HG02678 (cell line): ENCODE data around the gene EVA1A.

Experiments
- ATAC-seq: cut with Tn5 transposase; IDR thresholded peaks from one replicate; pipeline ENCODE4 v1.9.1; 2021; ENCODE audit warnings: mild to moderate bottlenecking, moderate library complexity; ENCODE audit not compliant: unreplicated experiment

Gene EVA1A

DNA sequence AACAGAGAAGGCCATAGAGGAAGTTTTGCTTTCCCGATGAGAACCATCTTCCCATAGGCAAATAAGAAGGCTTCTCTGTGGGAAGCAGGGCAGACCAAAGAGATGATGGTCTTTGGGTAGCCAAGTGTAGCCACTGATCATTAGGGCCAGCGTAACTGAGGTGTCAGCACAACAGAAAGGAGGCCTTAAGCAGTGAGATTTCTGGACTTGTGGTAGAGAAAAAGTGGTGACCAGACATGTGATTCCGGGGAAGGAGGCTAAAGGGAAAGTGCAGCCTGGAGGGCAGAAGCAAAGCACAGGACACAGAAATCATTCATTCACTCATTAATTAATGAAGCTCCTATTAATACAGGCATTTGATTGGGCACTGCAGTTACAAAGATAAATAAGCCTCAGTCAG lies 15.4 kb downstream of the EVA1A start:
- ATAC-seq: no peak

DNA sequence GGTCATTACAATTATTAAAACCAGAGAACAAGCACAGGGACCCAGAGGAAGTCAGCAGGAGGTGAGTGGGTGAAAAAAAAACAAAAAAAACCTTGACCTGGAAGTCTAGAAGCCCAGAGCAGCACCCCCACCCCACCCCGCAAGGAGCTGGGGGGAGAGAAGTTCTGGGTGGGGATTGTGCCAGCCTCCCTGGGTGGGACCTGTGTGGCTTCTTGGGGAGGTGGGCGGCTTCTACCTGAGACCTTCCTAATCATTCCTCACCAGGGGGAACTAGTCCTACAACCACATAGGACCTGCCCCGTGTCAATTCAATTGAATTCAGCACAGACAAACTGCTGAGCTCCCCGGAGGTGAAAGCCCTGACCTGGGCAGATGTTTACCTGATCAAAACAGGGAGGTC lies 17.3 kb downstream of the EVA1A start:
- no peak for ATAC-seq

DNA sequence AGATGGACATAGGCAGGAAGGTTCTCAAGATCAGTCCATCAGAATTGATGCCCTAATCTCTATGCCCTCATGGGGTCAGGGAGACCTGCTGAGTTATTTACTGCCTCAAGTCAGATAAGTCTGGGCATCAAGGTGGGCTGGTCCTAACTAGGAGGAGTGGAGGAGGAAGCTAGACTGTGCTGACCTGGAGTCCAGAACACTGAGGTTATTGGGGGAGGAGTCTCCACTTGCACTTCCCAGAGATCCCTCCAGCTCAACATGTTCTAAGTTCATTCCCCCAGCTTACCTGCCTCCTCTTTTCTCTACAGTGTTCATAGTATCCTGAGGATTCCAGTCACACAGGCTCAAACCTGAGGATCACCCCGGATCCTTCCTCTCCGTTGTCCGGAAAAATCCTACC lies 19.3 kb downstream of the EVA1A start:
- no peak for ATAC-seq

DNA sequence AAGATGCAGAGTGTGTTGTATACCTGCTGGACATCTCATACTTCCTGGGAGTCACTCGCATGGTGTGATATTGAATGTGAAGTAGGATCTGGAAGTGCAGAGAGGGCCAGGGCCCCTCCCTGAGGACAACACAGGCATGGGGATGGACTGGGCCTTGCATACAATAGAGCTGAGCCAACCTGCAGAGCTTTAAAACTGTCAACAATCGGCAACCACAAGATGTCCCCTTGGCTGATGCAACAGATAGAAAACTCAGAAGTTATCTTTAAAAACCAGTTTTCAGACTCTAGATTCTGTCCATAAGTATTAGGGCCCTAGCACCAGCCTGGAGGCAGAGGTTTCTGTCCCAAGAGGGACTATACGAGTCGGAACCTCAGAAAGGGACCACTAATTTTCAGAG lies 19.7 kb downstream of the EVA1A start:
- ATAC-seq: no peak

DNA sequence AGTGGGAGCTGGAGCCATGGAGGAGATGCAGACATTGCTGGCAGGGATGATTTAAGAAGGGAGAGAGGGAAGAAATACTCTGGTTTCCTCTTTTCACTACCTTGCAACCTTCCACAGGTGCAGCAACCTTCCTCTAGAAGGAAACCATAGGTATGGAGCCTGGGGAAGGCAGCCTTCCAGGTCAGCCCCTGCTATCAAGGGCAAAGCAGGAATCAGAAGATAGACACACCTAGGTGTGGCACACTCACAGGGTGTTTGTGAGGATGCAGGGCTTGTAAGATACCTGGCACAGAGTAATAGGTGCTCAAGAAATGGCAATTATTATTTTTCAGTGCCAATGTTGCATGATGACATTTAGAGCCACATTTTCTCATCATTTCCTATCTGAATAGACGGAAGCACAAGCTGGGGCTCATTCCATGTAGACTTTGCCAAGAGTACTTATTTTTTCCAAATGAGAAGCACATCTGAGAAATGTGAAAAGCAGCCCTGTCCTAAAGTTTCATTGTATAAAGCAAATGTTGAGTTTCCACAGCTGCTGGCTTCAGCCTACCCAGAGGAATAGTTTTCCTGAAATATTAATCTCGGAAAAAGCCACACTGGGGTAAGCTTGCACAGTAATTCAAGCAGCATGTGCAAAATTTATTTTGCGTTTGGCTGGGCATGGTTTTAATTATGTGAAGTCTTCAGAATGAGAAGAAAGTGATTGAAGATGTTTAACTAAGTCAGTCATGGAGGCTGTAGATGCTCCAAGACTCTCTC lies 20.6 kb downstream of the EVA1A start:
- ATAC-seq: no peak

DNA sequence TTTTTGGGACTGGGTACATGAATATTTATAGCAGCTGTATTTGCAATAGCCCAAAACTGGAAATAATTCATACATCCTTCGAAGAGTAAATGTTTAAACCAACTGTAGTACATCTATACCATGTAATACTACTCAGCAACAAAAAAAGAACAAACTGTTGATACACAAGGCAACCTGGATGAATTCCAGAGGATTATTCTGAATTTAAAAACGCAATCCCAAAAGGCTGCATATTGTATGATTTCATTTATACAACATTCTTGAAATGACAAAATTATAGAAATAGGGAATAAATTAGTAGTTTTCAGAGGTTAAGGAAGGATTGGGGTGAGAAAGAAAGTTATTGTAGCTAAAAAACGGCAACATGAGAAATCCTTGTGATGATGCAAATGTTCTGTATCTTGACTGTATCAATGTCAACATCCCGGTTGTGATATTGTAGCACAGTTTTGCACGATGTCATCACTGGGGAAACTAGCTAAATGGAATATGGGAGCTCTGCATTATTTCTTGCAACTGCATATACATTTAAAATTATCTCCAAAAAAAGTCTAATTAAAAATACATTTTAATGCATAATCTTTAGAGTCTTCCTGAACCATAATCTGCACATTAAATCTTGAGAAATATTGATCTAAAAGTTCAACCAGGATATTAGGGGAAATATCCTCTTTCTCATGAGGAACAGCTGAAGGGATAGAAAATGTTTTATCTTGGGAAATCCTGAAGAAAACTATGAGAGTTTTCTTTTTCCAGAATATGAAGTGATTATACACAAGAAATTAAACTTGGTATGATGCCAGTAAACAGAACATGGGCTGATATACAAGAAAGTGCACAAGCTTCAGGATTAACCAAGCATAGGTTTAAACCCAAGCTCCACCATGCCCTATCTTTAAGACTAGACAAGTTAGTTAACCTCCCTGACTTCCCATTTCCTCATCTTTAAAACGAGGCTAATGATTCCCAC lies 21.9 kb downstream of the EVA1A start:
- no peak for ATAC-seq

DNA sequence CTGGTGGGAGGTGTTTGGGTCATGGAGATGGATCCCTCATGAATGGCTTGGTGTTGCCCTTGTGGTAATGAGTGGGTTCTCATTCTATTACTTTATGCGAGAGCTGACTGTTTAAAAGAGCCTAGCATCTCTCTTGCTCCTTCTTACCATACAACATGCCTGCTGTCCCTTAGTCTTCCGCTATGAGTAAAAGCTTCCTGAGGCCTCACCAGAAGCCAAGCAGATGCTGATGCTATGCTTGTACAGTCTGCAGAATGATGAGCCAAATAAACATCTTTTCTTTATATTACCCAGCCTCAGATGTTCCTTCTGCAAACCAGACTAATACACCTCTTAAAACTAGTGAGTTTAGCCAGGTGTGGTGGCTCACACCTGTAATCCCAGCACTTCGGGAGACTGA lies 23.1 kb downstream of the EVA1A start:
- no peak for ATAC-seq

DNA sequence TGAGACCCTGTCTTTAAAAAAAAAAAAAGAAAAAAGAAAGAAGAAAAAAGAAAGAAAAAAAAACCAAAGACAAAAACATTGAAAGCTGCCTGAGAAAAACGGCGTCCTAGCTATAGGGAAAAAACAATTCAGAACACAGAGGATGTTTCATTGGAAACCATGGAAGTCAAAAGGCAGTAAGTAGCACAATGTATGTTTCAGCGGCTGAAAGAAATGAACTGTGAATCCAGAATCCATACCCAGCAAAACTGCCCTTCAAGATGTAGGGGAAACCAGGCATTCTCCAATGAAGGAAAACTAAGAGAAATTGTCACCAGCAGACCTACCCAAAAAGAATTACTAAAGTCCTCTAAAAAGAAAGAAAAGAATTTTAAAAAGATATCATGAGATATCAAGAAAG lies 27.6 kb downstream of the EVA1A start:
- no peak for ATAC-seq

DNA sequence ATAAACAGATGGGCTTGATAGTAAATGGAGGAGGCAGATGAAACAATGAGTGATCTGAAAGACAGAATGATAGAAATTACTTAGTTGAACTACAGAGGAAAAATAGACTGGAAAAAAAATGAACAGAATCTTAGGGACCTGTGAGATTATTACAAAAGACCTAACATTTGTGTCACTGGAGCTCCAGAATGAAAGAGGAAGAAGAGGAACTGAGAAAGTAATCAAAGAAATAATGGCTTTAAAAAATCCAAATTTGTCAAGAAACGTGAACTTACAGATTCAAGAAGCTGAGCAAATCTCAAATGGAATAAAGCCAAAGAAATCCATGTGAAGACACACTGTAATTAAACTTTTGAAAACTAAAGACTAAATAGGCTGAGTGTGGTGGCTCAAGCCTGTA lies 28.3 kb downstream of the EVA1A start:
- no peak for ATAC-seq

DNA sequence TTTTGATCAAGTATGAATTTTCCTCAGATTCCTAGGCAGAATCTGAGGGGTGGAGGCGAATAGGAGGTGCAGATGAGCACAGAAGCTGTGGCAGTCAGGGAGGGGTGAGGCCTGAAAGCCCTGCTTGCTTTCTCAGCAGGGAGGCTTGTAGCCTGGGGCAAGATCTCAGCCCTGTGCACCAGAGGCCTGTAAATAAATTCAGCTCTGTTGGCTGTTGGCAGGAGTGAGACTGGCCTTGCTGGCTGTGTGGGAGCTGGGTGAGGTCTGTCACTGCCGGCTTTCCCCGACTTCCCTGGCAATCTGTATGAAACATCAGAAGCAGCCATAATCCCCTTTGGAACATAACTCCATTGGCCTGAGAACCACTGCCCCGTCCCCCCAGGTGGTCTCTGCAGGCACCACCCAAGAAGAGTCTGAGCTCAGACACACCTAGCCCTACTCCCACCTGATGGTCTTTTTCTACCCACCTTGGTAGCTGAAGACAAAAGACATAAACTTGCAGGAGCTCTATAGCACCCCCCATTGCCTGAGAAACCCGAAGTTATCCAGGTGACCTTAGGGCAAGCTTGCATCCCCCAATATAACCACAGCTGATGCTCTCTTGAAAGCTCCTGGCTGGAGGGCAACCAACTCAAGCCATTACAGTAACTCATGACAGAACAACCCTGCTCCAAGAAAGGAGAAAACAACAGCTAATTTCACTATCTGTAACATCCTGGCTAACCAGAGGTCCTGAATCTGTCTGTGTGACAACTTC lies 32.3 kb downstream of the EVA1A start:
- no peak for ATAC-seq

DNA sequence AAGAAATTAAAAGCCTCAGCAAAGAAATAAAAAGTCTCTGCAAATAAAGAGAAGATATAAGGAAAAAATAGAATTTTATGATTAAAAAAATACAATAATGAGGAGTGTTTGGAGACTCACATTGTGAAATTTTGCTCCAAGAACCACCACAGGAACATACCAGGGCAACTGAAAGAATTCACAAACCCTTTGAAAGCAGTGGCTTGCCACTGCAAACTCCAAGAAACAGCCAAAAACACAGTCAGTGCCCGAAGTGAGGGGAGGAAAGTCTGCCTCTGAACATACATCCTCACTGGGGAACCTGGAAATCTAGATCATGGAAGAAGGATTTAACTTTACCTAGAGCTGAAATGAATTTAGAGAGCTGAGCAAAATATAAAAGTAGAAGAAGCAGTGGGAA lies 33.1 kb downstream of the EVA1A start:
- no peak for ATAC-seq

DNA sequence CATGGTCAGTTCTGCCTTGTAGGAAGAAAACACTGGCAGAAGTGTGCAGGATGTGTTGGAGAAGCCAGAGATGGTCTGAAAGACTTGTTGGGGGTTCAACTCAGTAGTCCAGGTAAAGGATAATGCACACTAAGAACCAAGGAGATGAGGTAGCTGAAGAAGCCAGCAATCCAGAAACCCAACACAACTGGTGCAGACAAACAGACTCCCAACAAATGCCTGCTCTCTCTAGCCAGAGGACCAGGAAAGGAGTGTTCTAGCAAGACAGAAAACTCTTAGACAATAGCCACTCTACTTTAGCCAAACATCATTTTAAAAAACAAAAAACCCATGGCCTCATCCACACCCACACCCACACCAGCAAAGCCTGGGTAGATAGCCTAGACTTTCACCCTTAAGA lies 33.9 kb downstream of the EVA1A start:
- ATAC-seq: no peak

DNA sequence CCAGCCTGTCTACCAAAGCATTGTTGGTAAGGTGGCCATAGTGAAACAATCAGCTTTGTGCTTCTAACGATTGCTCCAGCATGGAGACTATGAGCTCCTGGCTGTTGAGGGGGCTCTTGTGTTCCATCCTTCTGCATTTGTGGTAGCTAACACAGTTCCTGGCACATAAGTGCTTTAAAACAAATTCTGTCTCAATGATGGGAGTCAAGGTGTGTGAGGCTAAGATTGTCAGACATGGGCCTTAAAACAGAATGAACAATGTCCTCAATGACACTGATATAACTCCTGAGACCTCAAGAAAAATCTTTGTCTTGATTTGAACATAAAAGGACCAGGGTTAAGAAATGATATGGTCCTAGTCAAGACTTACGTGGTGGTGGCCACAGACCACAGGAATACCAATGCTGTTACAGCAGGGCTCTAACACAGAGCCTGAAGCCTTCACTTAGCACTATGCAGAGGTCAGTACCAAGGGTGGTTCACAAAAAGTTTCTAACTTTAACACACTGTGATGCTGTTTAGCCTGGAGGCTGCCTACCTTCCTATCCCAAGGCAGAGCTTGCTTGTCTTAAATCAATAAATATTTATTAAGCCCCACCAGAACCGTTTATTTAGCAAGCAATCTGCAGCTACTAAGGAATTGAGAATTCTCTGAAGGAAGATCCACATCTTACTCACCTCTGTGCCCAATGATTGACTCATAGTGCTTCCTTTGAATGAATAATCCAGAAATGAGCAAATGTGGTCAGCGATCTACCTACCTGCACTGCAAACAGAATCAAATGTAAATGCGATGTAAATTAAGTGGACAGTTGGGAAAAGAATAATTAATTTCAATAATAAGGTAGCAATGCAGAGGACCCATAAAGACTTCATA lies 35.1 kb downstream of the EVA1A start:
- ATAC-seq: no peak

DNA sequence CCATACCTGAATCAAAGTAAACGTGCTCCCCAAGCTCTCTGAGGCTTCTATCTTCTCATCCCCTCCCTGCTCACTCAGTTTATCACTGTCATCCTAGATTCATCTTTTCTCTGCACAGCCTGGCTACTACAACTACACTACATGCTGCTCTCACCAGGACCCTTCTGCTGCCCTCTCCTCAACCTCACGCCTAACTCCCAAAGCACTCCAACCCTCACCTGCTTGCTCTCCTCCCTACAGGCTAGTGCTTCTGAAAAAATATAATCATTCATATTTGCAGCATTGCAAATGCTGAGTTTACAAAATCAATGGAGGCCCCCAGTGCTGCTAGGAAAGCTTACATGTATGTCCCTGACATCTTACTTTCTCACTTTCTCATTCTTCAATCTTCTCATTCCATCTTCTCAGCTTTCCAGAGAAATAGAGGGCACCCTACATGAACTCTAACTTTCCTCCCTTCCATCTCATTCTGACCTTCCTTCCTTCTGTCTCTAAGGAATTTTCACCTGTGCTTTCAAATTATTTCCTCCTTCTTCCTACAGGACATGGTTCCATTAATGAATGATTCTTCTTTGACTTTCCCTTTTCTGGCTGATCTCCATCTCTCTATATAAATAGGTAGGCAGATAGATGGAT lies 36.3 kb downstream of the EVA1A start:
- ATAC-seq: no peak

DNA sequence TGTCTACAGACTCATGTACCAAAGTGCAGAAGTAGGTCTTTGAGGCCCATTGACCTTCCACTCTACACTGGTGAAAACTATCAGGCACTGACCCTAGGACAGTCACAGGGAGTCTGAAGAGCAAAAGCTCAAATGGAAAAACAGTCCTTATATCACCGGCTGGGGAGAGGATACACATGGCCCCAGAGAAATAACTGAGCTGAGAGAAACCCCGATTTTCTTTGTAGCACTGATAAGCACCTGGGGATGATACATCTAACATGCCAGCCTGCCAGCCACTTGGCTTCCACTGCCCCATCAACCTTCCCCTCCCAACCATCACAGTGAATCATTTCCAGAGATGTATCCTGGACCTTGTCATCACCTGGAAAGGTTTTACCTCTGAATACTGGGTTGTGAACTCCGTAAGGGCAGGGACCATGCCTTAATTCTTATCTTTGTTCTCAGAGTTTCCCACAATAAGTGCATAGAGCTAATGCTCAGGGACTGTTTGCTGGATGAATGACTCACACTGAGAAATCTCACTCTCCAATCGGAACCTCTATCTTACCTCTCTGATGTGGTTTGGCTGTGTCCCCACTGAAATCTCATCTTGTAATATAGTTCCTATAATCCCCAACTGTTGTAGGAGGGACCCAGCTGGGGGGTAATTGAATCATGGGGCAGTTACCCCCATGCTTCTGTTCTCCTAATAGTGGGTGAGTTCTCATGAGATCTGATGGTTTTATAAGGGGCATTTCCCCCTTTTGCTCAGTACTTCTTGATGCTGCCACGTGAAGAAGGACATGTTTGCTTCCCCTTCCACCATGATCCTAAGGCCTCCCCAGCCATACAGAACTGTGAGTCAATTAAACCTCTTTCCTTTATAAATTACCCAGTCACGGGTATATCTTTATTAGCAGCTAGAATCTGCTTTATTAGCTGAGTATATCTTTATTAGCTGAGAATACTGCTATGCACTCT lies 37.1 kb downstream of the EVA1A start:
- peak; percentile 67 for ATAC-seq

DNA sequence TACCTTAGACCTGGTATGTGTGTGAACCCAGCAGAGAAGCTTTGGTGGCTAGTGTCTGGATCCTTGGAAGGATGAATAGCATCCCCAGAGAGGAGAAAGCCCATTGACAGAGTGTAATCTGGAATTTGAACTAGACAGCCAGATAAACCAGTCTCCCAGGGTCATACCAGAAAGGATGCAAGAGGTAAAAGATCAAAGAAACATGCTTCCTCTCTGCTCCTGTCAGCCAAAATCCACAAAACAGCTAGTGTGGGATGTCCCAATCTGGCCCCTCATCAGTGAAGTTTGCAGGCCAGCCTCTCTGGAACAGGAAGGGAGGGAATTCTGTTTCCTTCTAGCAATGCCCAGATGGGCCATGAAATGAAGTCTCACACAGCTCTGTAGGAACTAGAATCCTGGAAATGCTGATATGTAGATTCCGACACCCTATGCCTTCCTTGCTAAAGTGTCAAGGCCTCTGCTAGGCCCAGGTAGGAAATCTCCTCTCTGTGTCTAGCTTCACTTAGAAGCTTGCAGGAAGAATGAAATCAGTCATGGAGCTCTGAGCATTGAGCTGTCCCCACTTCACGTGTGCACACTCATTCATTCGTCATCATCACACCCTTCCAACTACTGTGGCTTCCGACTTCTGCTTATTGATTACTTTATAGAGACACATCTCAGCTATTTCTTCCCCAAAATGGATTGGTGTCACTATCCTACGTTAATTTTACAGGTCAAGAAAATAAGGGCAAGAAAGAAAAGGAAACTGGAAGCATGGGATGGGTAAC lies 38.0 kb downstream of the EVA1A start:
- no peak for ATAC-seq

DNA sequence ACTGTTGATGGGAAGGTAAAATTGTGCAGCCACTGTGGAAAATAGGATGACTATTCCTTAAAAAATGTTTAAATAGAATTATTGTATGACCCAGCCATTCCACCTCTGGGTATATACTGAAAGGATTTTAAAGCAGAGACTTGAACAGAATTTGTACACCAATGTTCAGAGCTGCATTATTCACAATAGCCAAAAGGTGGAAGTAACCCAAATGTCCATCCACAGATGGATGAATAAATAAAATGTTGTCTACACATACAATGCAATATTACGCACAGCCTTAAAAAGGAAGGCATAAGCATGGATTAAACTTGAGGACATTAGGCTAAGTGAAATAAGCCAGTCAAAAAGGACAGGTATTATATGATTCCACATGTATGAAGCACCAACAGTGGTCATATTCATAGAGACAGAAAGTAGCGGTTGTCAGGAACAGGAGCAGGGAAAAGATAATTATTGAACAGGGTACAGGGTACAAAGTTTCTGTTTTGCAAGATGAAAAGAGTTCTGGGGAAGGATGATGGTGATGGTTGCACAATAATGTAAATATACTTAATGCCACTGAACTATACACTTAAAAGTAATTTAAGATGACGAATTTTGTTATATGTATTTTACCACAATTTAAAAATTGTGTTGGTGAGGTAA lies 39.4 kb downstream of the EVA1A start:
- ATAC-seq: no peak

DNA sequence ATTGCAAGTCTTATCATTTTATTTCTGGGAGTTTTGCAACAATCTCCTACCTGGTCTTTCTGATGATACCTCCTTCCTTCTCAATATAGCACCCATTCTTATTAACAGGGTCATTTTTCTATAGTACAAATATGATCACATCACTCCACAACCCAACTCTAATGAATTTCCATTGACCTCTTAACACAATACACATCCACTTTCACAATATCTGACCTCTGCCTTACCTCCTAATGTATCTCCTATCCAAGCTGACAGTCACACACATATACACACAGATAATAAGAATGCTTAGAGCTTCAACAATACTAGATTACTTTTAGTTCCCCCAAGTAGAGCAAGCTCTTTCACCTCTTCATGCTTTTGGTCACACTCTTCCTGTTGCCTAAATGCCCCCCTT lies 40.9 kb downstream of the EVA1A start:
- ATAC-seq: no peak
